ENCODE data around the gene TEKT5. TPM values are rescaled to one million over a fixed set of nuclear protein-coding genes. Genes with fewer than 3 reads are reported as not detected.

Gene TEKT5
- total RNA-seq, 4 donors from 2014 or later = 0.62 TPM; not detected in 3

- DNase-seq = no peak
- H3K36me3 ChIP-seq = no peaks in the 10 kb centered on the region
- TF ChIP-seq CTCF (IDR thresholded peaks at IDR 0.05) = no peak
- TF ChIP-seq POLR2A (IDR thresholded peaks at IDR 0.05) = no peak
- intact Hi-C loops (cut with DNase I; ENCODE audit: low total_unique reads) = no loop called here
- no peak overlapping the region for H3K27ac ChIP-seq
- H3K9me3 ChIP-seq = no peaks in the 10 kb centered on the region
- no peak overlapping the region for H3K4me3 ChIP-seq
- H3K4me1 ChIP-seq = no peaks in the 10 kb centered on the region
- no peaks in the 10 kb centered on the region for H3K27me3 ChIP-seq
Observed at GRCh38 chr16:10675216-10675615, 19.5 kb downstream of the TEKT5 start.

GRCh38 chr16:10671729-10672128 is 23.0 kb downstream of the TEKT5 start:
- Histone ChIP-seq H3K4me1 (no peaks in the 10 kb centered on the region), H3K27me3 (no peaks in the 10 kb centered on the region), H3K4me3 (no peak overlapping the region), H3K27ac (no peak overlapping the region), H3K36me3 (no peaks in the 10 kb centered on the region), H3K9me3 (no peaks in the 10 kb centered on the region)
- intact Hi-C loops (cut with DNase I; ENCODE audit: low total_unique reads) = no loop called here
- no peak for DNase-seq
- TF ChIP-seq CTCF (IDR thresholded peaks at IDR 0.05) = no peak
- TF ChIP-seq POLR2A (IDR thresholded peaks at IDR 0.05) = no peak

- H3K4me3 ChIP-seq = no peak overlapping the region
- TF ChIP-seq POLR2A (IDR thresholded peaks at IDR 0.05) = no peak
- no peak for TF ChIP-seq CTCF (IDR thresholded peaks at IDR 0.05)
- H3K36me3 ChIP-seq = no peaks in the 10 kb centered on the region
- H3K4me1 ChIP-seq = no peaks in the 10 kb centered on the region
- no peaks in the 10 kb centered on the region for H3K9me3 ChIP-seq
- DNase-seq = no peak
- intact Hi-C loops (cut with DNase I; ENCODE audit: low total_unique reads) = no loop called here
- no peaks in the 10 kb centered on the region for H3K27me3 ChIP-seq
- H3K27ac ChIP-seq = no peak overlapping the region
Observed at GRCh38 chr16:10669791-10670190, 24.9 kb downstream of the TEKT5 start.

GRCh38 chr16:10668322-10669045 is 26.2 kb downstream of the TEKT5 start:
- TF ChIP-seq CTCF (IDR thresholded peaks at IDR 0.05) (no peak), POLR2A (IDR thresholded peaks at IDR 0.05) (no peak)
- Histone ChIP-seq H3K4me3 (no peak overlapping the region), H3K27me3 (no peaks in the 10 kb centered on the region), H3K4me1 (no peaks in the 10 kb centered on the region), H3K9me3 (no peaks in the 10 kb centered on the region), H3K36me3 (no peaks in the 10 kb centered on the region), H3K27ac (no peak overlapping the region)
- DNase-seq = no peak
- intact Hi-C loops (cut with DNase I; ENCODE audit: low total_unique reads) = no loop called here

- intact Hi-C loops (cut with DNase I; ENCODE audit: low total_unique reads) = no loop called here
- no peaks in the 10 kb centered on the region for H3K4me1 ChIP-seq
- H3K36me3 ChIP-seq = no peaks in the 10 kb centered on the region
- H3K27ac ChIP-seq = no peak overlapping the region
- H3K9me3 ChIP-seq = no peaks in the 10 kb centered on the region
- H3K4me3 ChIP-seq = no peak overlapping the region
- no peak for TF ChIP-seq CTCF (IDR thresholded peaks at IDR 0.05)
- TF ChIP-seq POLR2A (IDR thresholded peaks at IDR 0.05) = no peak
- no peak for DNase-seq
- no peaks in the 10 kb centered on the region for H3K27me3 ChIP-seq
Observed at GRCh38 chr16:10667239-10667638, 27.5 kb downstream of the TEKT5 start.

Measured in uterus (tissue), 4 donors.